HG02678 (cell line): ENCODE data around the gene PPT2.
"Not testable (repeated sequence)": the region's sequence is repeated elsewhere in the genome, so short reads cannot be mapped to it uniquely, and the experiment has no call there.

Experiments
- ATAC-seq: cut with Tn5 transposase; IDR thresholded peaks from one replicate; pipeline ENCODE4 v1.9.1; 2021; ENCODE audit warnings: mild to moderate bottlenecking, moderate library complexity; ENCODE audit not compliant: unreplicated experiment

PPT2 gene

GRCh38 chr6:32203426-32204267 lies 49.7 kb downstream of the PPT2 start:
- ATAC-seq: no peak

GRCh38 chr6:32204268-32204715 lies 50.4 kb downstream of the PPT2 start:
- ATAC-seq: no peak

- no peak for ATAC-seq
These were observed 55.1 kb downstream of the PPT2 start for GRCh38 chr6:32208996-32209395.

GRCh38 chr6:32210191-32210601 lies 56.3 kb downstream of the PPT2 start:
- no peak for ATAC-seq

- ATAC-seq: not testable (repeated sequence)
These were observed 57.5 kb downstream of the PPT2 start for GRCh38 chr6:32211432-32211831.

GRCh38 chr6:32212076-32212760 lies 58.3 kb downstream of the PPT2 start:
- ATAC-seq: no peak
